Prostate gland (tissue), 2 donors: ENCODE results near the gene SH3BP1.

Source experiments
- POLR2A ChIP-seq: fragments of 450-650 bp; IDR thresholded peaks from one replicate; pipeline ENCODE4 v1.6.1; 2016; ENCODE audit warnings: antibody characterized with exemption, mild to moderate bottlenecking
- POLR2AphosphoS5 ChIP-seq: sonication (generic); formaldehyde crosslinking; IDR thresholded peaks from one replicate; pipeline ENCODE4 v1.6.1; 2017; ENCODE audit warnings: antibody characterized with exemption
- TF ChIP-seq, protein P1 (sequence below), 4 experiments: fragments of 200-600 bp in 2 of 4; fragments of 450-650 bp in 2 of 4; sonication (generic) in 2 of 4; IDR thresholded peaks; 1 replicate in 3 of 4; 2 replicates in 1 of 4; pipeline ENCODE4 v1.5.1; 2016 to 2019; ENCODE audit warnings: antibody characterized with exemption in 4 of 4, mild to moderate bottlenecking in 2 of 4, moderate library complexity in 2 of 4

DNA sequence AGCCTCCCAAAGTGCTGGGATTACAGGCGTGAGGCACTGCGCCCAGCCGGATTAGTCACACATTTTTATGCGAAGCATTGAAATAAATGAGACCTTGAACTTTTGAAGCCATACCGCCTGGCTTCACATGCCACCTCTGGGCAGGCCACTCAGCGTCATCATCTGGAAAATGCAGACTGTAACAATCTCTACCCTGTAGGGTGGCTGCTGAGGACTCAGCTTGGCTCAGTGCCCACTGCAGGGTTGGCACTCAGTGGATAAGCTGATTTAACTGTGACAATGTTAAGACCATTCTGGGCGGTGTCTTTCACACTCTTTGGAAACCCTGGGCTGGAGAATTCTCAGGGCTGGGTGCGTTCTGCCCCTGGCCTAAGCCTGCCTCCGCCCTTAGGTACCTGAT lies 8.5 kb downstream of the SH3BP1 start:
- no peak for TF ChIP-seq POLR2AphosphoS5
- TF ChIP-seq, protein P1, sequence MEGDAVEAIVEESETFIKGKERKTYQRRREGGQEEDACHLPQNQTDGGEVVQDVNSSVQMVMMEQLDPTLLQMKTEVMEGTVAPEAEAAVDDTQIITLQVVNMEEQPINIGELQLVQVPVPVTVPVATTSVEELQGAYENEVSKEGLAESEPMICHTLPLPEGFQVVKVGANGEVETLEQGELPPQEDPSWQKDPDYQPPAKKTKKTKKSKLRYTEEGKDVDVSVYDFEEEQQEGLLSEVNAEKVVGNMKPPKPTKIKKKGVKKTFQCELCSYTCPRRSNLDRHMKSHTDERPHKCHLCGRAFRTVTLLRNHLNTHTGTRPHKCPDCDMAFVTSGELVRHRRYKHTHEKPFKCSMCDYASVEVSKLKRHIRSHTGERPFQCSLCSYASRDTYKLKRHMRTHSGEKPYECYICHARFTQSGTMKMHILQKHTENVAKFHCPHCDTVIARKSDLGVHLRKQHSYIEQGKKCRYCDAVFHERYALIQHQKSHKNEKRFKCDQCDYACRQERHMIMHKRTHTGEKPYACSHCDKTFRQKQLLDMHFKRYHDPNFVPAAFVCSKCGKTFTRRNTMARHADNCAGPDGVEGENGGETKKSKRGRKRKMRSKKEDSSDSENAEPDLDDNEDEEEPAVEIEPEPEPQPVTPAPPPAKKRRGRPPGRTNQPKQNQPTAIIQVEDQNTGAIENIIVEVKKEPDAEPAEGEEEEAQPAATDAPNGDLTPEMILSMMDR (IDR thresholded peaks at IDR 0.05) = no peak
- no peak for TF ChIP-seq POLR2A
